ENCODE measurements around the gene HEATR9.

The HEATR9 gene

DNA sequence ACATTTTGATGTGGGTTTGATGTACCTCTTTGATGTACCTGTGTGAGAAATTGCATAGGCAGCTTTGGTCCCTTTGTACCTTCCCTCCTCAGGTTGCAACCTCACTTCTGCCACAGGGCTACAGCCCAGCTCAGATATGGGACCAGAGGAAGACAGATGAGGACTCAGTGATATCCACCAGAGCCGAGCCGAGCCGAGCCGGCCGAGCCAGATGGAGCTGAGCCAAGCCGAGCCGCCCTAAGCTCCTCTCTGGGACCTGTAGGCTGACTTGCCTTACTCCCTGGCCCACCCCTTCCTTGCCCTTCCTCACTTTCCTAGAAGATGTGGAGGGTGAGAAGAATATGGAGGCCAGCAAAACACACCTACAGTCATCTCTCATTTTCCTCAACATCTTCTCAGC is 3.8 kb downstream of the HEATR9 start:
- no peak for DNase-seq

DNA sequence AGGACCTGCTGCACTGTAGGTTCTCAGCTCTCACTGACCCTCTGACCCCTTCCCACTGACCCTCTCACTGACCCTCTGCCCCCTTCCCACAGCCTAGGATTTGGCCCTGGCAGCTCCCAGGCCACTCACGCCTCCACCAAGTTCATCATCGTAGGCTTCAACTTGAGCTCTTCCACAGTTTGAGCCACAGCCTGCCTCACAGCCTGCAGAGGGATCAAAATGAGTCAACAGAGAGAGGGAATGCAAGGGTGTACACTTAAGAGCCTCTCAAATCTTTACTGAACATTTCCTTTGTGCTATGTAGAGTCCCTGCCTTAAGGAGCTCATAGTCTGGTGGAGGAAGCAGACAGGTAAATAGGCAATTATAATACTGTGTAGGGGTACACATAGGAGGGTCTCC is 12.1 kb downstream of the HEATR9 start:
- peak in 1 of 2 experiments; percentile 14 for DNase-seq

DNA sequence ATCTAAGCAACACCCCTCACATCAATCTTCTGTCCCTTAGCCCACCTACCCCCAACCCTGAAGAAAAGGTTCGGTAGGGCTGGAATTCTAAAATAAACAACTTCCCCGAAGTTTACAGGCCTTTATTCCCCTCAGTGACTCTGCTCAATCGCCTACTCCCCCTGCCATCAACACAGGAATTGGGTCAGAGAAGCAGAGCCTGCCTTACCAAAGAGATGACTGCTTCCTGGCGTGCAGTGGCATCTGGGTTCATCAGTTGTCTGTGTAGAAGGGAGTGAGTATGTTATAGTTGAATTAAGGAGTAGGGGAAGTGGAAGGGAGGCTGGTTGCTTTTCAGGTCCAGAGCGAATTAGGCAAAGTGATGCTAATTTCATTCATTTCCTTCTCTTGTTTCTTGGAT is 12.7 kb downstream of the HEATR9 start:
- no peak for DNase-seq

DNA sequence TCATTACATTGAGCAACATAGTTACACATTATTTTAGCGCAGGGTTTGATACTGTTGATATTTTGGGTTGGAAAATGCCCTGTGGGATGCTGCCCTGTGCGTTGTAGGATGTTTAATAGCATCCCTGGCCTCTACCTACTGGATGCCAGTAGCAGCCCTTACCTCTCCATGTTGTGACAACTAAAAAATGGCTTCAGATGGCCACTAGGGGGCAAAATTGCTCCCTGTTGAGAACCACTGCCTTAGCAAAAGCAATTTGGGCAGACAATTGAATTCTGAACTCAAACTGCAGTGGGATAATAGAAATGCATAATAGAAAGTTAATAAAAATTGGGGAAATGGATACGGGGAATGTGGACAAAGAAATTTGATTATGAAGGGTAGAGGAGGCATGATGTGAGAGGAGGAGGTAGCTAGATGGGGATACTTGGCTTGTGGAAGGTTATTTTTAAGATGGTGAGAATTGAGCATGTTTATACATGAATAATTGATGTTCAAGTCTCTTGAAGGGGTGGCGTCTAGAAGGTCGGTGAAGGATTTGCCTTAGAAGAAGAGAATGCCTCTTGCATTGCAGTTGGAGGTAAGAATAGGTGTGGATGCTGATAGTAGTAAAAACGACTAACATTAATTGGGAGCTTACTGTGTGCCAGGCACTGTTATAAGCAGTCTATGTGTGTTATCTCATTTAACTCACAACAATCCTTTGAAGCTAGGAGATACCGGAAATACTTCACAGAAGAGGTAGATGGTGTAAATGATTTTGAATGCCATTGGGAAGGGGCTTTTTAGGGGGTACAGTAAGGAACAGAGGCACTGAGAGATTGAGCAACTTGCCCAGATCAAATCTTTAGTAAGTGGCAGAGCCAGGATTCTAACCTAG is 19.0 kb downstream of the HEATR9 start:
- peak; percentile 36 to 57 for DNase-seq

- no peak for DNase-seq
These were observed 20.9 kb downstream of the HEATR9 start for GRCh38 chr17:35847633-35848373.

GRCh38 chr17:35847006-35847405 is 21.7 kb downstream of the HEATR9 start:
- no peak for DNase-seq

GRCh38 chr17:35846055-35846809 is 22.5 kb downstream of the HEATR9 start:
- DNase-seq = no peak

DNA sequence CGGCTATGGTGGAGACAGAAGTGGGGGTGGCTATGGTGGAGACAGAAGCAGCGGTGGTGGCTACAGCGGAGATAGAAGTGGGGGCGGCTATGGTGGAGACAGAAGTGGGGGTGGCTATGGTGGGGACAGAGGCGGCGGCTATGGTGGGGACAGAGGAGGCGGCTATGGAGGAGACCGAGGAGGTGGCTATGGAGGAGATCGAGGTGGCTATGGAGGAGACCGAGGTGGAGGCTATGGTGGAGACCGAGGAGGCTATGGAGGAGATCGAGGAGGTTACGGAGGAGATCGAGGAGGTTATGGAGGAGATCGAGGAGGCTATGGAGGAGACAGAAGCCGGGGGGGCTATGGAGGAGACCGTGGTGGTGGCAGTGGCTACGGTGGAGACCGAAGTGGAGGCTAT is 24.1 kb downstream of the HEATR9 start:
- DNase-seq = no peak

DNA sequence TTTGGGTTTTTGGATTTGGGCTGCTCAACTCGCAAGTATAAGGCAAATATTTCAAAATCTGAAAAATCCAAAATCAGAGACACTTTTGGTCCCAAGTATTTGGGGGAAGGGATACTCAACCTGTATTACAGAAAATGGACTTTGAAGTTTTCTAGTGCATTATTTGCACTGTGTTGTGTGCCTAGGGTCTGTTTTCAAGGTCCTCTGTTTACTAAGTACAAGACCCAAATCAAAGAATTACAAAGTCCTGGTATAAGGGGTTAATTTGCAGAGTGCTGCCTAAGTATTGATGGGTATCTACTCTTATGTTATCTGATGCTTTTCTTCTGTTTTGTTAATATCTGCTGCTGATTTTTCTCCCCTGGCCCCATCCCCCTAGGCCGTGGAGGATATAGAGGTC is 25.0 kb downstream of the HEATR9 start:
- DNase-seq = no peak

GRCh38 chr17:35842239-35842638 is 26.5 kb downstream of the HEATR9 start:
- DNase-seq = no peak

- no peak for DNase-seq
These were observed 27.2 kb downstream of the HEATR9 start for GRCh38 chr17:35841505-35841904.

- DNase-seq = no peak
These were observed 27.6 kb downstream of the HEATR9 start for GRCh38 chr17:35841101-35841500.

- DNase-seq = no peak
These were observed 43.5 kb downstream of the HEATR9 start for GRCh38 chr17:35825206-35825605.

- DNase-seq = no peak
These were observed 47.4 kb downstream of the HEATR9 start for GRCh38 chr17:35821308-35821707.

DNA sequence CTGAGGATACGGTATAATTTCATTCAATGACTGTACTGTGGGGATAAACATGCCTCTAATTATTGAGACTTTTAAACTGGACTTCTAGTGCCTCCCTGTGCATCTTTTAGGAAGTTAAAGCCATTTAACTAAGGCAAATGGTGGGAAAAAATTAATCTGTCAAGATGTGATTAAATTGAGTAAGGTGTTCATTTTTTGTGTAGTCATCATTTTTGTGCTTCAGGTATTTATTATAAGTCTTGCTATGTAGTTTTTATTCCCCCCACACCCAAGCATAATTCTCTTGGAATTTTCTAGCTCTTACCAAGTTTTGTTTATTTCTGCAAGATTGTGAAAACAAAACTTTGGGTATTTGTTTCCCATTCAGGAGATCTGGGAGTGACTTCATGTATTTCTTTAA is 49.2 kb downstream of the HEATR9 start:
- DNase-seq = no peak

GRCh38 chr17:35817196-35817595 is 51.5 kb downstream of the HEATR9 start:
- DNase-seq = no peak

DNA sequence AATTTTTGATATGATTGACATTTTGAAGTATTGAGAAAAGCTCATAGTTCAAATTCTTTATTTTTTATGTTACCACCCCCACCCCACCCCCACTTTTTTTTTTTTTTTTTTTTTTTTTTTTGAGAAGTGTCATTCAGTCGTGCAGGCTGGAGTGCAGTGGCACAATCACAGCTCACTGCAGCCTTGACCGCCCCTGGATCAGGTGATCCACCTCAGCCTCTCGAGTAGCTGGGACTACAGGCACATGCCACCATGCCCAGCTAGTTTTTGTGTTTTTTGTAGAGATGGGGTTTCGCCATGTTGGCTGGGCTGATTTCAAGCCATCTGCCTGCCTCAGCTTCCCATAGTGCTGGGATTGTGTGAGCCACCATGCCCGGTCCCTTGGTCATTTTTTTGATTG is 52.0 kb downstream of the HEATR9 start:
- DNase-seq = no peak

DNA sequence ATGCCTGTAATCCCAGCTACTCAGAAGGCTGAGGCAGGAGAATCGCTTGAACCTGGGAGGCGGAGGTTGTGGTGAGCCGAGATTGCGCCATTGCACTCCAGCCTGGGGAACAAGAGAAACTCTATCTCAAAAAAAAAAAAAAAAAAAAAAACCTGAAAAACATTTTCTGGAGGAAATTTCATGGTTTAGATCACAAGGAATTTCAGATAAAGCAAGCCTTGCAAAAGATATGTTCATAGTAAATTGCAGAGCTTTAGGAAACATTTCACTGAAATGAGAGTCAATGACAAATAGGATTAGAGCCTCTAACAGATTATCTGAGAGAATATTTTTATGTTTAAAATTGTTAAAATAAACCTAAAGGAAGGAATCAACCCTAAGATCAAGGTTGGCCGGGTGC is 56.2 kb downstream of the HEATR9 start:
- DNase-seq = no peak

DNA sequence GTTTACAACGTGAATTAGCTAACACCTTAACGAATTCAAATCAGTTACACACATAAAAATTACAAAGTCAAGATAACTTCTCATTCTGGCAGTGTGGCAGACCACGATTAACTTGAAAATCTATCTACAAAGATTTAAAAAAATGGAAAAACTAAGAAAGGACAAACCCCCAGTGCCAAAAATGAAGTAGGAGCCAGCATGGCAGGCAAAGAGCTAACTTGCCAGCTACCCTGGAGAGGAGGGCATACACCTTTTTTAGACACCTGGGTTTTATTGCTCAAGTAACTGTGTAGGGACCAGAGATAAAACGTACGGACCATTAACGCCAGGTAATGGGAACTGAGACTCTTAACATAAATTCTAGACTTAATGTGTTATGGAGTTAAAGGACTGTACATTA is 56.9 kb downstream of the HEATR9 start:
- DNase-seq = no peak

DNA sequence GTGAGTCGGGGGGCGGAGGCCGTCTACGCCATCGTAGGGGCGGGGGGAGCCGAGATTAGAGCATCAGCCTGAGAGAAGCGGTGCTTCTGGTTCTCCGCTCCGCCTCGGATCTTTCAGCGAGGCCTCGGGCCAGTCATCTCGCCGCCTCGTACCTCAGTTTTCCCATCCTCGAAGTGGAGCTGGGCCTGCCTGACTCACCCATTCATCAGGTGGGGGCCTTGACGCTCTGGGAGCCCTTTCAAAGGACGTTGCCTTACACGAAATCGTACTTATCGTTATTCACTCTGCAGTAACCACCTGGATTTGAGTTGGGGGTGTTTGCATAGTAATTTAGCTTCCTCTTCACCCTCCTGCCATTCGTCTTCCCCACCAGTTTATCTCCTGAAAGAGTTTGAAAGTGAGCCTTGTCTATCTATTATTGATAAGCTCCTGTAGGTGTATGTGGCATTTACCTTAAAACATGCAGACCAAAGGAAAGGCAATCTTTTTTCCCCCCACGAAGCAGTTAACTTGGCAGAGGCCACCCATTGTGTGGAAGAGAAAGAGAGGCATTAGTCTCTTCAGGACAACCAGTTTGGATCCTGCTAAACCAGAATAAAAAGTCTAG is 58.7 kb downstream of the HEATR9 start:
- DNase-seq = no peak

- peak; percentile 93 to 95 for DNase-seq
These were observed 59.5 kb downstream of the HEATR9 start, which contains the start of gene TAF15 for GRCh38 chr17:35808962-35809854. TAF15 (plus strand) TSS chr17:35809484; CDS start chr17:35809570, 86 bp downstream.

Measured in activated CD4-positive, alpha-beta T cell treated with anti-CD3 and anti-CD28 coated beads, Interleukin-2, amount 50 U/mL, for 48 hours (primary cell).